GM19324 (cell line): Measurements from ENCODE around the gene TLK2.
"Not testable (repeated sequence)": the region's sequence is repeated elsewhere in the genome, so short reads cannot be mapped to it uniquely, and the experiment has no call there.

Experiments used
- ATAC-seq: cut with Tn5 transposase; IDR thresholded peaks from one replicate; pipeline ENCODE4 v1.9.1; 2021; ENCODE audit warnings: mild to moderate bottlenecking, moderate library complexity; ENCODE audit not compliant: unreplicated experiment, low FRiP score

The TLK2 gene

GRCh38 chr17:62479639-62480258, 1.1 kb downstream of the TLK2 start:
- not testable (repeated sequence) for ATAC-seq

DNA sequence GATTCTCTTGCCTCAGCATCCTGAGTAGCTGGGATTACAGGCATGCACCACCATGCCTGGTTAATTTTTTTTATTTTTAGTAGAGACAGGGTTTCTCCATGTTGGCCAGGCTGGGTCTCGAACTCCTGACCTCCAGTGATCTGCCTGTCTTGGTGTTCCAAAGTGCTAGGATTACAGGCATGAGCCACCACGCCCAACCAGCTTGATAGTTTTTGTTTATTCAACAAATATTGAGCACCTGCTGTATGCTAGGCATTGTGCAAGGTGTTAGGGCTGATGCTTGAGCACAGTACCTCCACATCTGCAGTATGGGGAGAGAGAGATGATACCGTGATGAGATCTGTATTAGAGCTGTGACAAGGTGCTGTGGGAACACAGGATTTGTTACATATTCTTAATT, 3.9 kb downstream of the TLK2 start:
- not testable (repeated sequence) for ATAC-seq

DNA sequence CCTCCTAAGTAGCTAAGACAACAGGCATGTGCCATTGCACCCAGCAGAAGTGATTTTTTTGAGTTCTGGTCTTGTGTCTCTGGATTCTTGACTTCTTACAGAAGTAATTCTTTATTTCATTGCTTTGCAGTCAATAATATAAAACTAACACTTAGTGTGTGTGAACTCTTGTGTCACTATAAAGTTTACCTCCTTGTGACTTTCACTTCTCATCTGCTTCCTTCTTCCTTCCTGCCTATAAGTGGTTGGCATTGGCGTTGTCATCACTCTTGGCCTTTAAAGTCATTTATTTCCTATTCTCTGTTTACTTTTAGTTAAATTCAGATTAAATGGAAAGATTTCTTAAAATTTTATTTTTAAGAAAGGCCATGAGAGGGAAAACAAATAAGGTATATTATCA, 12.4 kb downstream of the TLK2 start:
- not testable (repeated sequence) for ATAC-seq

GRCh38 chr17:62493049-62493655, 14.5 kb downstream of the TLK2 start:
- ATAC-seq = not testable (repeated sequence)

- ATAC-seq = not testable (repeated sequence)
Observed at GRCh38 chr17:62494073-62494472, 15.4 kb downstream of the TLK2 start.

DNA sequence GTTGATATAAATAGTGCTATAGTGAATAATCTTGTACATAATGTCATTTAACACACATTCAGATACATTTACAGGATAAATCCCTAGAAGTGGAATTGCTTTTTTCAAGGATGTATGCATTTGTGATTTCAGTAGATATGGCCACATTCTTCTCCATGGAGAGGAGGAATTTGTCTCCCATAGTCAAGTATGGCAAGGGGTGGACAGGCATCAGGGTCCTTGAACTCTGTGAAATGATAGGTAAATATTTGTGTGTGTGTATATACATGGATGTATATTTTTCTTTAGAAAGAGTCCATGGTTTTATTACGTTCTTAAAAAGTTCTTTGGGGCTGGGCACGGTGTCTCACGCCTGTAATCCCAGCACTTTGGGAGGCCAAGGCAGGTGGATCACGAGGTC, 17.7 kb downstream of the TLK2 start:
- ATAC-seq = not testable (repeated sequence)

- ATAC-seq = not testable (repeated sequence)
Observed at GRCh38 chr17:62498796-62499195, 20.2 kb downstream of the TLK2 start.

- ATAC-seq = not testable (repeated sequence)
Observed at GRCh38 chr17:62500463-62500862, 21.8 kb downstream of the TLK2 start.

- not testable (repeated sequence) for ATAC-seq
Observed at GRCh38 chr17:62504857-62505256, 26.2 kb downstream of the TLK2 start.

GRCh38 chr17:62507191-62507836, 28.7 kb downstream of the TLK2 start:
- peak; percentile 55 for ATAC-seq

- not testable (repeated sequence) for ATAC-seq
Observed at GRCh38 chr17:62510247-62510819, 31.7 kb downstream of the TLK2 start.

DNA sequence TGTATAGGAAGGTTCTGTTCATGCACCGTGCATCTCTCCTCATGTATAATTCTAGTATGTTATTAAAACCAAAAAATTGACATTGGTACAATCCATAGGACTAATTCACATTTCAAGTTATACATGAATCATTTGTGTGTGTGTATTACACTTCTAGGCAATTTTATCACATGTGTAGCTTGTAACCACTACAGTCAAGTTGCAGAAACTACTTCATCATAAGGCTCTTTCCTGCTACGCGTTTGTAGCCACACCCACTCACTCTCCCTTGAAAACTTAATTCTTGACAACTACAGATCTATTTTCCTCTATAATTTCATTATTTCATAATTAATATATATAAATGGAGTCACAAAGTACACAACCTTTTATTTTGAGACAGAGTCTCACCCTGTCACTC, 32.4 kb downstream of the TLK2 start:
- ATAC-seq = not testable (repeated sequence)

DNA sequence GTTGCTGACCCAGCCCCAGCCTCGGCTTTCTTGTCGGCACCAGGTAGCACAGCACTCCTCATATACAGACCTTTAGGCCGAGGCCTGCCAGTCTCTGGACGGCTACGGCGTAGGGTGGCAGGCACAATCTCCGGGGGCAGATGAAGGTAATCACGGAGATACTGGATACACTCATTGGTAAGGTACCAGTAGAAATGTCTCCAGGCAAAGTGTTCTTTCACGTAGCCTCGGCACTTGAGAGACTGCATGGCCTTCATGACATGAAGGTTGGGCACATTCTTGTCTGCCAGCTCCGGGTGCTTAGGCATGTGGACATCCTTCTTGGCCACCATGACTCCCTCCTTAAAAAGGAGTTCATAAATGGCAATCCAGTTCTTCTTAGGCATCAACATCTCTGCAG, 37.8 kb downstream of the TLK2 start:
- ATAC-seq = not testable (repeated sequence)

DNA sequence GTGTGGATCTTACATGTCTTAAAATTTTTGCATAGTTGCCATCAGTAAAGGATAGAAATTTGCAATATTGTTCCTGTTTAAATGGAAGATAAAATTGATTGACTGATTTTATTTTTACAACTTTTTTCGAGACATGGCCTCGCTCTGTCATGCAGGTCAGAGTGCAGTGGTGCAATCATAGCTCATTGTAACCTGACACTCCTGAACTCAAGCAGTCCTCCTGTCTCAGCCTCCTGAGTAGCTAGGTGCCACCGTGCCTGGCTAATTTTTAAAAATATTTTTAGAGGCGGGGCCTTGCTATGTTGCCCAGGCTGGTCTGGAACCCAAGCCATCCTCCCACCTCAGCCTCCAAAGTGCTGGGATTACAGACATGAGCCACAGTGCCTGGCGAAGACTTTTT, 42.7 kb downstream of the TLK2 start:
- ATAC-seq = not testable (repeated sequence)

DNA sequence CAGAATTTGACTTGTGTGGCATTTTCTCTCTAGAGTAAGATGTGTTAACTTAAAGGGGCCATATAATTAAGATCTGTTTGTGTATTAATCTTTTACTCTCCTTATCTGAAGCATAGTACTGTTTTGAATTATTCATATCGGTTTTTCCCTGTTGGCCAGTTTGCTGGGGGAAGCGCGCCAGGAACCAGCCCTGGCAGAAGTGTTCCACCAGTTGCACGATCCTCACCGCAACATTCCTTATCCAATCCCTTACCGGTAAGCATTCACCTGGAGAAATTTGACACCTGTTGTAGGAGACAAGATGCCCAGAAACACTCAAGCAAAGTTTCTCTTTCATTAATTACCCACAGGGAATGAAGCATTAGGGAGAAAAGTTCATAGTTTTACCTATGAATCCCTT, 45.5 kb downstream of the TLK2 start:
- ATAC-seq = not testable (repeated sequence)

- ATAC-seq = not testable (repeated sequence)
Observed at GRCh38 chr17:62525317-62525716, 46.7 kb downstream of the TLK2 start.

GRCh38 chr17:62530936-62531335, 52.3 kb downstream of the TLK2 start:
- not testable (repeated sequence) for ATAC-seq

DNA sequence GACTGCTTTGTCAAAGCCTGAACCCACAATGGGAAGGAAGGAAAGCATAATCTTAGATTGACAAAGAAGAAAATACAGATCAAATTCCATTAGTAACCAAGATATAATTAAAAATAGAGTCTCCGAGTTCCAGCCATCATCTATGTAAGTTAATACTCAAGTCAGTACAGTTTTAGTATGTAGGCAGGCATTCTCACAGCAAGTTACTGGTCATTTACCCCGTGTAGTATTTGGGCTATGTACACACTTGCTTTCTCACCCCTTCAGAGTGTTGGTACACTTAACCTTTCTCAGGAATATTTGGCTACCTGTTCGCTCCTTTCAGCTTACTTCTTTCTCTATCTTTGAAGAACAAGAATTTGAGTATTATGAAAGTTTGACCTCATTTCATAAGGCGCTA, 57.9 kb downstream of the TLK2 start:
- not testable (repeated sequence) for ATAC-seq

DNA sequence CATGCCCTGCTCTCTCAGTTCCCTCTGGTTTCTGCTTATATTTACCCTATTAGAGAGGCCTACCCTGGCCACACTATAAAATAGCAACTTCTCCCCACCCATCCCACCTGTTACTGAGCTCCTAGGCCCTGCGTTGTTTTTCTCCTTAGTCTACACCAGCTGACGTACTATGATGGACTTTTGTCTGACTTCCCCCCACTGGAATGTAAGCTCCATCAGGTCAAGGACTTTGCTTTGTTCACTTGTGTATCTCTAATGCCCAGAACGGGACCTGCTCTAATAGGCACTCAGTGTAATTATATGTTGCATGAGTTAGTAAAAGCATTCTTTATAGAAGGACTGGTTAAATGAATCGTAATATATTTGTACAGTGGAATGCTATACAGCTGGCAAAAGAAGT, 62.4 kb downstream of the TLK2 start:
- not testable (repeated sequence) for ATAC-seq

GRCh38 chr17:62543278-62543775, 64.7 kb downstream of the TLK2 start:
- ATAC-seq = not testable (repeated sequence)

DNA sequence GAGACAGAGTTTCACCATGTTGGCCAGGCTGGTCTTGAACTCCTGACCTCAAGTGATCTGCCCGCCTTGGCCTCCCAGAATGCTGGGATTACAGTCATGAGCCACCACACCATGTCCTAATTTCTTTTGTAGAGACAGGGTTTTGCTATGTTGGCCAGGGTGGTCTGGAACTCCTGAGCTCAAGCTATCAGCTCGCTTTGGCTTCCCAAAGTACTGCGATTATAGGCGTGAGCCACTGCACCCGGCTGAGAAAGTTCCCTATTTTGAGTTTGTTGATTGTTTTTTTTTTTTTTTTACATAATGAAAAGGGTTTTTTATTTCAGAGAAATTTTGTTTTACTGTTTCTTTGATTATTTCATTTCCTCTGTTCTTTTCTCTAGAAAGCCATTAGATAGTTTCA, 67.4 kb downstream of the TLK2 start:
- ATAC-seq = not testable (repeated sequence)
